ENCODE results near the gene ACVR1B.

The ACVR1B gene

GRCh38 chr12:52004042-52004648 lies 52.6 kb downstream of the ACVR1B start:
- DNase-seq (ENCODE audit: low read depth in 2 of 2) = no peak

DNA sequence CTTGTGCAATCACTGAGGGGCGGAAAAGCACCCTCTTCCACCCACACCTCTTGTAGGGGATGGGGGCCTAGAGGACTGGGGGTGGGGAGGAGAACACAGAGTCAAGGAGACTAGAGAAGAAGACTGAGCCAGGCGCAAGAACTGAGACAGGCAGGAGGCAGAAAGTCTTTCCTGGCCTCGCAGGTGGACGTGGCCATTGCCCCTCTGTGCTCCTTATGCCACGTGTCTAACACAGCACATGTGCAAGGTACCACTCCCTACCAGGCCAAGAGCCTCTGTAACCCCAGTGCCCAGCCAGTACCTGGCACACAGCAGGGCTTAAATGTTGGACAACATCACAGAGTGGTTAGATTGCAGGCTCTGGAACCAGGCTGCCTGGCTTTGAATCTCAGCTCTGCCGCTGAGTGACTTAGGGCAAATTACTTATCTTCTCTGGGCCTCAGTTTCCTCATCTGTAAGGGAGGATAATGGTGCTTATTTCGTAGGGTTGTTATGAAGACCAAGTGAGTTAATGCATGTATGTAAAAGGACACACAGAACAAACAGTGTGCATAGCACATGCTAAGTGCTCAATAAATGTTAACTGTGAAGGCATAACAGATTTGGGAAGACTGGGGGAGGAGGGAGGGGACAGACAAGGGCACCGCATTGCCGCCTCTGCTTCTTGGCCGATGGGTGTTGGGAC lies 53.9 kb downstream of the ACVR1B start:
- DNase-seq (ENCODE audit: low read depth in 2 of 2) = no peak

GRCh38 chr12:52005903-52006703 lies 54.6 kb downstream of the ACVR1B start:
- no peak for DNase-seq (ENCODE audit: low read depth in 2 of 2)

DNA sequence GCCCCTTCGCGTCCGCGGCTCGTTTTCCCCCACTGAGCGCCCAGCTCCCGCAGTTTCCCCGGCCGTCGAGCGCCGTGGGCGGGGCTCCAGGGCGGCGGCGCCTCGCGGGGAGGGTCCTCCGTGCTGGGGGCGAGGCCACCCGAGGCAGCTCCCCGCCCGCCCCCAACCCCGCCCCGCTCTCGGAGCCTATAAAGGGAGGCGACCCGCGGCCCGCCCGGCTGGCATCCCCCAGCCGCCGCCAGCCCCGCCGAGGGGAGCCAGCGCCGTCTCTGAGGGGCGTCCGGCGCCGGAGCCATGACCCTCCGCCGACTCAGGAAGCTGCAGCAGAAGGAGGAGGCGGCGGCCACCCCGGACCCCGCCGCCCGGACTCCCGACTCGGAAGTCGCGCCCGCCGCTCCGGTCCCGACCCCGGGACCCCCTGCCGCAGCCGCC lies 55.2 kb downstream of the ACVR1B start, which contains the start of gene TAMALIN:
TSS of gene TAMALIN (plus strand) at position 221 of the 432 bp plus-strand sequence. CDS start at position 295, 74 bp downstream.
- peak; percentile 59 to 61 for DNase-seq (ENCODE audit: low read depth in 2 of 2)

- no peak for DNase-seq (ENCODE audit: low read depth in 2 of 2)
These were observed 55.8 kb downstream of the ACVR1B start for GRCh38 chr12:52007158-52007921.

- DNase-seq (ENCODE audit: low read depth in 2 of 2) = no peak
These were observed 56.5 kb downstream of the ACVR1B start for GRCh38 chr12:52007982-52008510.

DNA sequence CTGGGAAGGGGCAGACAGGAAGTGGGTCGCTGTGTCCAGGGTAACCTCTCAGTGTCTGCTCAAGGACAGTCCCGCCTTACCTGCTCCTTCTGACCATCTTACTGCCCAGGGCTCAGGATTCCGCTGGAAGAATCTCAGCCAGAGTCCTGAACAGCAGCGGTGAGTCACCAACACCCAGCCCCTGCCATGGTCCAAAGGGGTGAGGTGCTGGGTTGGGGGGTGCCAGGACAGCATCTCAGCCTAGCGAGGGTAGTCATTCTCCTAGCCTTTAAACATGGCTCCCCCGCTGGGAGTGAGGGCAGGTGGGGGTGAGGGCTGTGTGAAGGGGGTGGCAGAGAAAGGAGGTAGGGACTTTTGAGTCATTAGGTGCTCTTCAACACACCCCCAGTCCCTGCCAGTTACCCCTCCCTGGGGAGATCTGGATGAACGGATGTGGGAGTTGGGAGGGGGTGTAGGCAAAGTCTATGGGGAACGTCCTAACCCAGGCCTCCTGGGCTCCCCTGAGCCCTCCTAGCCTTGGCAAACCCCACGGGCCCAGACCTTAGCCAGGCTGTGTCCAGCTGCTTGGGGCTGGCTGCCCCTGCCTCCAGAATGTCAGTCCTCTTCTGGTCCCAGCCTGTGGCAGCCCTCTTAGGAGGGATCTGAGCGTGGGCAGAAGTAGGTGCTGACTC lies 57.7 kb downstream of the ACVR1B start:
- no peak for DNase-seq (ENCODE audit: low read depth in 2 of 2)

- no peak for DNase-seq (ENCODE audit: low read depth in 2 of 2)
These were observed 58.7 kb downstream of the ACVR1B start for GRCh38 chr12:52010152-52010622.

DNA sequence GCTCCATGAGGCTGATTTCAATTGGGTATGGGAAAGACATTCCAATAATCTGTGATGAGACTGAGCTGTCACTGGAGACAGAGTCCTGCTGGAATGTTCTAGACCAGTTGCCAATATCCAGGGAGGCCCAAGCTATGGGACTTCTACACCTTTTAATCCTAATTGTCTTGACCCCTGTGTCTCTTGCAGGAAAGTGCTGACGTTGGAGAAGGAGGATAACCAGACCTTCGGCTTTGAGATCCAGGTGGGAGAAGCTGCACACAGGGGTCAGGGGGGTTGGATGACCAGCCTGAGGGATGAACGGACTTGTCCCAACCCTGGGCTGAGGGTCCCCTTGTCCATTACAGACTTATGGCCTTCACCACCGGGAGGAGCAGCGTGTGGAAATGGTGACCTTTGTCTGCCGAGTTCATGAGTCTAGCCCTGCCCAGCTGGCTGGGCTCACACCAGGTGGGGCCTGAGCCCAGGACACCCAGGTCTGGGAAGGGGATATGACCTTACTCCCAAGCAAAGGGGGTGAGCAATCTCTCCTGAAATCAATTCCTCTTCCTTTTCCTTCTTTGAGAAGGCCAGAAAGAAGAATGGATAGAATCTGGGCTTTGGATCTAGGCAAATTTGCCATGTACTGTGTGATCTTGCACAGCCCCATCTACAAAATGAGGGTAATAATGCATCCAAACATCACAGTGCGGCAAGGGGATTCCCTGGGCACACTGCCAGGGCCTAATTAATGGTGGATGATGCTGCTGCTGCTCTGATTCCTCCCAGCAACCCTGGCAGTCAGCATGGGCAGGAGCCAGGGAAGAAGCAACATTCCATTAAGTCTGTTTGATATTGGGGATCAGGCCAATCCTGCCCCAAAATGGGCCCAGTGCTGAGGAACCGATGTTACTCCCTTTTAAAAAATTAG lies 59.4 kb downstream of the ACVR1B start:
- no peak for DNase-seq (ENCODE audit: low read depth in 2 of 2)

DNA sequence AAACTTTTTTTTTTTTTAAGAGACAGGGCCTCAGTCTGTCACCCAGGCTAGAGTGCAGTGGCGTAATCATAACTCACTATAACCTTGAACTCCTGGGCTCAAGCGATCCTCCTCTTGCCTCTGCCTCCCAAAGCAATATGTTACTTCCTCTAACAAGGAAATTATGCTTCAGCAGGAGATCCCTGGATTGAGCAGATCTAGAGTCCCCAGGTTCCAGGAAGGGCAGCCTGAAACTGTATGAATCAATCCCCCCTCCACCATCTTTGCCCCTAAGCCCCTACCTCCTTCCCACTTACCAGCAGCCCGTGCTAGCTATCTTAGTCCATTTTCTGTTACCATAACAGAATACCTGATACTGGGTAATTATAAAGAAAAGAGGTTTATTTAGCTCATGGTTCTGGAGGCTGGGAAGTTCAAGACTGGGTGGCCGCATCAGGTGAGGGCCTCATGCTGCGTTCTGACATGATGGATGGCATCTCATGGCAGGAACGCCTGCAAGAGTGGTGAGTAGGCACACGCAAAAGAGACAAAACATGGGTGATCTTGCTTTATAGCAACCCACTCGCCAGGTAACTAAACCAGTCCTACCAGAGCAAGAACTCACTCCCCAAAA lies 60.2 kb downstream of the ACVR1B start:
- DNase-seq (ENCODE audit: low read depth in 2 of 2) = no peak

DNA sequence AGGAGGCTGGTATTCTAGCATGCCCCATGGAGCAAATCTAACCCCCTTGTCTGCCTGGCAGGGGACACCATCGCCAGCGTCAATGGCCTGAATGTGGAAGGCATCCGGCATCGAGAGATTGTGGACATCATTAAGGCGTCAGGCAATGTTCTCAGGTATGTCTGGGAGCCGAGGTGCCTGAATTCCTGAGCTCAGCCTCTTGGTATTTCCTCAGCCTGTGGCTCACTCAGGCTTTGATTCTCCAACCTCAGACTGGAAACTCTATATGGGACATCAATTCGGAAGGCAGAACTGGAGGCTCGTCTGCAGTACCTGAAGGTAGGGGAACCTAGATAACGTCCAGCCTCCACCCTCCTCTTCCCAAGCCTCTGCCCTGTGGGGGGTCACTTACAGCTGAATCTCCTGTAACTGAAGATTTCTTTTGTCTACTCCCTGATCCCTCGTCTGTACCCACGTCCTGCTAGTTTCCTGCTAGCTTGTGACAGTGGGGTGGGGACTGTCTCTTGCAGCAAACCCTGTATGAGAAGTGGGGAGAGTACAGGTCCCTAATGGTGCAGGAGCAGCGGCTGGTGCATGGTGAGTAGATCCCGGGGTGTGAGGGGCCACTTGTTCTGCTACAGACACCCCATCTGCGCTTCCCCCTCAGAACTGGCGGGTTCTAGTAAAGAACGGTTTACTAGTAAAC lies 62.3 kb downstream of the ACVR1B start:
- DNase-seq (ENCODE audit: low read depth in 2 of 2) = no peak

GRCh38 chr12:52014567-52015530 lies 63.4 kb downstream of the ACVR1B start:
- no peak for DNase-seq (ENCODE audit: low read depth in 2 of 2)

- no peak for DNase-seq (ENCODE audit: low read depth in 2 of 2)
These were observed 64.1 kb downstream of the ACVR1B start for GRCh38 chr12:52015532-52016041.

GRCh38 chr12:52018433-52019112 lies 67.1 kb downstream of the ACVR1B start:
- no peak for DNase-seq (ENCODE audit: low read depth in 2 of 2)

GRCh38 chr12:52019113-52019770 lies 67.7 kb downstream of the ACVR1B start:
- no peak for DNase-seq (ENCODE audit: low read depth in 2 of 2)
